ENCODE measurements around the gene TDP2.
A peak's percentile ranks its signal among the peaks of the same experiment; 100 is the strongest.
"Not testable (repeated sequence)": the region's sequence is repeated elsewhere in the genome, so short reads cannot be mapped to it uniquely, and the experiment has no call there.

The TDP2 gene

GRCh38 chr6:24699521-24700359 is 33.0 kb upstream of the TDP2 start:
- TF ChIP-seq CTCF (IDR thresholded peaks at IDR 0.05; ENCODE audit: low read depth, low read length): no peak
- no peak for DNase-seq (ENCODE audit: extremely low read depth, low read depth)

GRCh38 chr6:24696097-24696496 is 29.4 kb upstream of the TDP2 start:
- no peak for TF ChIP-seq CTCF (IDR thresholded peaks at IDR 0.05; ENCODE audit: low read depth, low read length)
- DNase-seq (ENCODE audit: extremely low read depth, low read depth): no peak

GRCh38 chr6:24695635-24696034 is 28.9 kb upstream of the TDP2 start:
- DNase-seq (ENCODE audit: extremely low read depth, low read depth): not testable (repeated sequence)
- TF ChIP-seq CTCF (IDR thresholded peaks at IDR 0.05; ENCODE audit: low read depth, low read length): peak; percentile 33

- no peak for DNase-seq (ENCODE audit: extremely low read depth, low read depth)
- TF ChIP-seq CTCF (IDR thresholded peaks at IDR 0.05; ENCODE audit: low read depth, low read length): no peak
Observed at GRCh38 chr6:24694198-24694597, 27.5 kb upstream of the TDP2 start.

- DNase-seq (ENCODE audit: extremely low read depth, low read depth): no peak
- no peak for TF ChIP-seq CTCF (IDR thresholded peaks at IDR 0.05; ENCODE audit: low read depth, low read length)
Observed at GRCh38 chr6:24692848-24693592, 26.3 kb upstream of the TDP2 start.

GRCh38 chr6:24692415-24692814 is 25.7 kb upstream of the TDP2 start:
- TF ChIP-seq CTCF (IDR thresholded peaks at IDR 0.05; ENCODE audit: low read depth, low read length): no peak
- no peak for DNase-seq (ENCODE audit: extremely low read depth, low read depth)

- TF ChIP-seq CTCF (IDR thresholded peaks at IDR 0.05; ENCODE audit: low read depth, low read length): no peak
- no peak for DNase-seq (ENCODE audit: extremely low read depth, low read depth)
Observed at GRCh38 chr6:24692003-24692402, 25.3 kb upstream of the TDP2 start.

Data from AG09319 (cell line).